Measurements from ENCODE around the gene AP1S1.
"Not testable (repeated sequence)": the region's sequence is repeated elsewhere in the genome, so short reads cannot be mapped to it uniquely, and the experiment has no call there.

Gene AP1S1

GRCh38 chr7:101185258-101185839, 31.1 kb downstream of the AP1S1 start:
- TF ChIP-seq CTCF (IDR thresholded peaks at IDR 0.05; ENCODE audit: low read depth, low read length), result no peak
- DNase-seq (ENCODE audit: extremely low read depth, low read depth), result no peak

GRCh38 chr7:101186194-101186593, 31.9 kb downstream of the AP1S1 start:
- DNase-seq (ENCODE audit: extremely low read depth, low read depth), result no peak
- no peak for TF ChIP-seq CTCF (IDR thresholded peaks at IDR 0.05; ENCODE audit: low read depth, low read length)

- no peak for DNase-seq (ENCODE audit: extremely low read depth, low read depth)
- no peak for TF ChIP-seq CTCF (IDR thresholded peaks at IDR 0.05; ENCODE audit: low read depth, low read length)
Measured at GRCh38 chr7:101186844-101187428, 32.7 kb downstream of the AP1S1 start.

- TF ChIP-seq CTCF (IDR thresholded peaks at IDR 0.05; ENCODE audit: low read depth, low read length), result no peak
- no peak for DNase-seq (ENCODE audit: extremely low read depth, low read depth)
Measured at GRCh38 chr7:101189109-101189508, 34.8 kb downstream of the AP1S1 start.

- DNase-seq (ENCODE audit: extremely low read depth, low read depth), result no peak
- TF ChIP-seq CTCF (IDR thresholded peaks at IDR 0.05; ENCODE audit: low read depth, low read length), result no peak
Measured at GRCh38 chr7:101195884-101196283, 41.6 kb downstream of the AP1S1 start.

GRCh38 chr7:101197991-101198390, 43.7 kb downstream of the AP1S1 start:
- no peak for DNase-seq (ENCODE audit: extremely low read depth, low read depth)
- TF ChIP-seq CTCF (IDR thresholded peaks at IDR 0.05; ENCODE audit: low read depth, low read length), result no peak

- TF ChIP-seq CTCF (IDR thresholded peaks at IDR 0.05; ENCODE audit: low read depth, low read length), result no peak
- no peak for DNase-seq (ENCODE audit: extremely low read depth, low read depth)
Measured at GRCh38 chr7:101198476-101198875, 44.2 kb downstream of the AP1S1 start.

GRCh38 chr7:101199522-101199921, 45.2 kb downstream of the AP1S1 start:
- DNase-seq (ENCODE audit: extremely low read depth, low read depth), result not testable (repeated sequence)
